Peyer's patch (tissue), 4 donors: ENCODE data around the gene S100A7.

ENCODE experiments used
- POLR2A ChIP-seq, 2 donors: fragments of 450-650 bp; IDR thresholded peaks; one replicate each; pipeline ENCODE4 v1.5.1; 2017; ENCODE audit warnings: antibody characterized with exemption in 2 of 2, mild to moderate bottlenecking in 2 of 2, moderate library complexity in 2 of 2
- TF ChIP-seq, protein P1 (sequence below), 6 experiments: fragments of 450-650 bp in 4 of 6; fragments of 200-600 bp in 2 of 6; sonication (generic) in 1 of 6; IDR thresholded peaks; one replicate each; pipeline ENCODE4 v1.5.1; 2017 to 2019; ENCODE audit warnings: antibody characterized with exemption in 6 of 6, mild to moderate bottlenecking in 3 of 6, moderate library complexity in 1 of 6

DNA sequence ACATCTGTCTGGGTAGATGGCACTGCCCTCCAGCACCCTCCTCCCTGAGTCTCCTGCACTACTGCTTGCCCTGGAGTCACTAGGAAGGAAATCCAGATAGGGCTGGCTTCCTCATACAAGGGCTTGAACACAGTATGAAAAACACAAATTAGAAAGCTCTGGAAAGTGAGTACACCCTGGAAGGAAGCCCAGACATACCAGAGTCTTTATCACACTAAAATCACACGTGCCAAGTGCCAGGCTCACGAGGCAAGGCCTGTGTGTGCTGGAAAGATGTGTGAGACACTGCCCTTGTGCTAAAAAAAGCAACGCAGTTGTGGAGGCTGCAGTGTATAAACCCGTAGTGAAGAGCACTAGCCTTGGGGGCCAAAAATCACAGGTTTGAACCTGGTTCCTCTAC is 28.3 kb upstream of the S100A7 start:
- TF ChIP-seq, protein P1, sequence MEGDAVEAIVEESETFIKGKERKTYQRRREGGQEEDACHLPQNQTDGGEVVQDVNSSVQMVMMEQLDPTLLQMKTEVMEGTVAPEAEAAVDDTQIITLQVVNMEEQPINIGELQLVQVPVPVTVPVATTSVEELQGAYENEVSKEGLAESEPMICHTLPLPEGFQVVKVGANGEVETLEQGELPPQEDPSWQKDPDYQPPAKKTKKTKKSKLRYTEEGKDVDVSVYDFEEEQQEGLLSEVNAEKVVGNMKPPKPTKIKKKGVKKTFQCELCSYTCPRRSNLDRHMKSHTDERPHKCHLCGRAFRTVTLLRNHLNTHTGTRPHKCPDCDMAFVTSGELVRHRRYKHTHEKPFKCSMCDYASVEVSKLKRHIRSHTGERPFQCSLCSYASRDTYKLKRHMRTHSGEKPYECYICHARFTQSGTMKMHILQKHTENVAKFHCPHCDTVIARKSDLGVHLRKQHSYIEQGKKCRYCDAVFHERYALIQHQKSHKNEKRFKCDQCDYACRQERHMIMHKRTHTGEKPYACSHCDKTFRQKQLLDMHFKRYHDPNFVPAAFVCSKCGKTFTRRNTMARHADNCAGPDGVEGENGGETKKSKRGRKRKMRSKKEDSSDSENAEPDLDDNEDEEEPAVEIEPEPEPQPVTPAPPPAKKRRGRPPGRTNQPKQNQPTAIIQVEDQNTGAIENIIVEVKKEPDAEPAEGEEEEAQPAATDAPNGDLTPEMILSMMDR (IDR thresholded peaks at IDR 0.05), result no peak
- TF ChIP-seq POLR2A (IDR thresholded peaks at IDR 0.05), result no peak
